ENCODE data around the gene ALK. TPM values are rescaled to one million over a fixed set of nuclear protein-coding genes. Genes with fewer than 3 reads are reported as not detected.

ALK gene
- 0.11 TPM in 1 of 2 replicates, not detected in the other for total RNA-seq
- long read RNA-seq: 0 reads

- no peaks in the 10 kb centered on the region for H3K9me3 Mint-ChIP-seq (ENCODE audit: low read depth)
- H3K4me3 Mint-ChIP-seq (ENCODE audit: low read depth): peak within 1 kb of the TSS; percentile 45
- H3K4me1 Mint-ChIP-seq (ENCODE audit: low read depth): peaks cover 12% of the 10 kb centered on the region
- TF ChIP-seq, protein P1, sequence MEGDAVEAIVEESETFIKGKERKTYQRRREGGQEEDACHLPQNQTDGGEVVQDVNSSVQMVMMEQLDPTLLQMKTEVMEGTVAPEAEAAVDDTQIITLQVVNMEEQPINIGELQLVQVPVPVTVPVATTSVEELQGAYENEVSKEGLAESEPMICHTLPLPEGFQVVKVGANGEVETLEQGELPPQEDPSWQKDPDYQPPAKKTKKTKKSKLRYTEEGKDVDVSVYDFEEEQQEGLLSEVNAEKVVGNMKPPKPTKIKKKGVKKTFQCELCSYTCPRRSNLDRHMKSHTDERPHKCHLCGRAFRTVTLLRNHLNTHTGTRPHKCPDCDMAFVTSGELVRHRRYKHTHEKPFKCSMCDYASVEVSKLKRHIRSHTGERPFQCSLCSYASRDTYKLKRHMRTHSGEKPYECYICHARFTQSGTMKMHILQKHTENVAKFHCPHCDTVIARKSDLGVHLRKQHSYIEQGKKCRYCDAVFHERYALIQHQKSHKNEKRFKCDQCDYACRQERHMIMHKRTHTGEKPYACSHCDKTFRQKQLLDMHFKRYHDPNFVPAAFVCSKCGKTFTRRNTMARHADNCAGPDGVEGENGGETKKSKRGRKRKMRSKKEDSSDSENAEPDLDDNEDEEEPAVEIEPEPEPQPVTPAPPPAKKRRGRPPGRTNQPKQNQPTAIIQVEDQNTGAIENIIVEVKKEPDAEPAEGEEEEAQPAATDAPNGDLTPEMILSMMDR (IDR thresholded peaks at IDR 0.05; ENCODE audit: unreplicated experiment): no peak
- no peak within 1 kb of the TSS for H3K27ac Mint-ChIP-seq
- DNase-seq (ENCODE audit: low spot score, unreplicated experiment): peak; percentile 88
- peaks cover 57% of the 10 kb centered on the region for H3K27me3 Mint-ChIP-seq
- H3K36me3 Mint-ChIP-seq (ENCODE audit: insufficient read depth): no peaks in the 10 kb centered on the region
Observed at GRCh38 chr2:29921560-29921915, at the start of gene ALK. Gene ALK (minus strand): TSS chr2:29921586. CDS start chr2:29920659, 927 bp downstream.

DNA sequence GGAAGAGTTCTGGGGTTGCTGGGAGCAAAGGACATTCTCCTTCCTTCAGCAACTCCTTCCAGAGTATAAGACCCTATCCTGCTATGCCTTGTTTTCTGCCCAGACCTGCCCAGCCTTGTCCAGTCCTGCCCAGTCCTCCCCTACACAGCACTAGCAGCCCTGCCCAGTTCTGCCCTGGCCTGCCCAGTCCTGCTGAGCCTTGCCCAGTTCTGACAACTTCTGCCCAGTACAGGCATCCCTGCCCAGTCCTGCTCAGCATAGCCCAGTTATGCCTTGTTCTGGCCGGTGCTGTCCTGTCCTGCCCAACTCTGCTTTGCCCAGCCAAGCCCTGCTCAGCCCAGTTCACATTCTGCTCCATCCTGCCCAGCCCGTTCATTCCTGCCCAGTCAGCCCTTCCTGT is 44.9 kb upstream of the ALK start:
- H3K9me3 Mint-ChIP-seq (ENCODE audit: low read depth): no peaks in the 10 kb centered on the region
- no peaks in the 10 kb centered on the region for H3K36me3 Mint-ChIP-seq (ENCODE audit: insufficient read depth)
- TF ChIP-seq, protein P1 (IDR thresholded peaks at IDR 0.05; ENCODE audit: unreplicated experiment): no peak
- H3K27me3 Mint-ChIP-seq: peaks cover 16% of the 10 kb centered on the region
- no peak for DNase-seq (ENCODE audit: low spot score, unreplicated experiment)
- H3K4me3 Mint-ChIP-seq (ENCODE audit: low read depth): no peak overlapping the region
- peak overlapping the region; percentile 54 for H3K27ac Mint-ChIP-seq
- H3K4me1 Mint-ChIP-seq (ENCODE audit: low read depth): peaks cover 2% of the 10 kb centered on the region

DNA sequence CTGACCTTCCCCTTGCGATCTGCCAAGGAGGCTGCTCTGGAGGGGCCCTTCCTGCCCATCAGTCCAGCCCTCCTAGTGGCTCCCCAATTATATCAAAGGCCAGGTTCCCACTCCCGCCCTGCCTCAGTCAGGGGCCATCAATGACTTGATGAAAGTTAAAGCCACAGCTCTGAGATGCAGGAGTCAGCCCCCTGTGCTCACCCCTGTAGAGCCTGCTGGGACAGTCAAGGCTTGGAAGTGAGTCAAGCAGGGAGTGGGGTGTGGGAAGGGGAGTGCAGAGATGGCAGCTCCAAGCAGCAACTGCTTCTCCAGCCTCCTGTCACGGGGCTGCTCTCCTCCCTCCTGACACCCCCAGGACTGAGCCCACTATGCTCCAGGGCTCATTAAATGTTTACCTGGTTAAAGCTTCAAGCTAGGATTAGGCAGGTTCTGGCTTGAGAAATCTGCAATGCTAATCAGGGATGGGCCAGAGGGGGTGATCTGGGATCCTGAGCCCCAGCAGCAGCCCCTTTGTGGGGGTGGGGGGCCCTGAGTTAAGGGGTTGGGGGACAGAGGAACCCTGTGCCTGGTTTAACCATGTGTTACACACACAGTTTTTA is 42.7 kb upstream of the ALK start:
- no peaks in the 10 kb centered on the region for H3K9me3 Mint-ChIP-seq (ENCODE audit: low read depth)
- DNase-seq (ENCODE audit: low spot score, unreplicated experiment): no peak
- no peaks in the 10 kb centered on the region for H3K36me3 Mint-ChIP-seq (ENCODE audit: insufficient read depth)
- no peak overlapping the region for H3K4me3 Mint-ChIP-seq (ENCODE audit: low read depth)
- peaks cover 2% of the 10 kb centered on the region for H3K4me1 Mint-ChIP-seq (ENCODE audit: low read depth)
- TF ChIP-seq, protein P1 (IDR thresholded peaks at IDR 0.05; ENCODE audit: unreplicated experiment): no peak
- peaks cover 12% of the 10 kb centered on the region for H3K27me3 Mint-ChIP-seq
- no peak overlapping the region for H3K27ac Mint-ChIP-seq

DNA sequence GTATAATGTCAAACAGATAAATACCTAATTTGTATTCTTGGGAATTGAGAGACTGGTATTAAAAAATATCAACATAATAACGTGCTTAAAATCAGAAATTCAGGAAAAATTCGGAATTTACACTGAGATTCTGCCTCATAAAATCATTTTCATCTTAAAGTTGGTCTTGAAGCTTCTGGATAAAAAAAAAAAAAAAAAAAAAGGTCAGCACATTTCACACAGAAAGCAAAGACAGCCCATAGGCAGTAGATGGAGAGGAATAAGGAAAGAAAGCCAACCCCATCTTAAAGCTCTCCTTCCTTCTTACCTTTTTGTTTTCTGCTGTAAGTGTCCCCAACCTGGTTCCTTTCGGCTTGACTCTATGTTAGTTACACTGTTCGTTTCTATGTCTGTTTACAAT is 41.5 kb upstream of the ALK start:
- Mint-ChIP-seq H3K9me3 (ENCODE audit: low read depth) (no peaks in the 10 kb centered on the region), H3K4me1 (ENCODE audit: low read depth) (peaks cover 2% of the 10 kb centered on the region), H3K4me3 (ENCODE audit: low read depth) (no peak overlapping the region), H3K36me3 (ENCODE audit: insufficient read depth) (no peaks in the 10 kb centered on the region), H3K27ac (no peak overlapping the region), H3K27me3 (peaks cover 12% of the 10 kb centered on the region)
- TF ChIP-seq, protein P1 (IDR thresholded peaks at IDR 0.05; ENCODE audit: unreplicated experiment): no peak
- DNase-seq (ENCODE audit: low spot score, unreplicated experiment): no peak

- peaks cover 4% of the 10 kb centered on the region for H3K4me1 Mint-ChIP-seq (ENCODE audit: low read depth)
- H3K27ac Mint-ChIP-seq: no peak overlapping the region
- H3K36me3 Mint-ChIP-seq (ENCODE audit: insufficient read depth): no peaks in the 10 kb centered on the region
- TF ChIP-seq, protein P1 (IDR thresholded peaks at IDR 0.05; ENCODE audit: unreplicated experiment): no peak
- no peaks in the 10 kb centered on the region for H3K9me3 Mint-ChIP-seq (ENCODE audit: low read depth)
- no peak overlapping the region for H3K4me3 Mint-ChIP-seq (ENCODE audit: low read depth)
- no peaks in the 10 kb centered on the region for H3K27me3 Mint-ChIP-seq
- no peak for DNase-seq (ENCODE audit: low spot score, unreplicated experiment)
Observed at GRCh38 chr2:29954316-29954715, 32.9 kb upstream of the ALK start.
